Measurements from ENCODE around the gene MRPL37. TPM values are rescaled to one million over a fixed set of nuclear protein-coding genes. Genes with fewer than 3 reads are reported as not detected.

MRPL37 gene
- total RNA-seq, 1 donor from 2014 or later: 60.4 TPM

DNA sequence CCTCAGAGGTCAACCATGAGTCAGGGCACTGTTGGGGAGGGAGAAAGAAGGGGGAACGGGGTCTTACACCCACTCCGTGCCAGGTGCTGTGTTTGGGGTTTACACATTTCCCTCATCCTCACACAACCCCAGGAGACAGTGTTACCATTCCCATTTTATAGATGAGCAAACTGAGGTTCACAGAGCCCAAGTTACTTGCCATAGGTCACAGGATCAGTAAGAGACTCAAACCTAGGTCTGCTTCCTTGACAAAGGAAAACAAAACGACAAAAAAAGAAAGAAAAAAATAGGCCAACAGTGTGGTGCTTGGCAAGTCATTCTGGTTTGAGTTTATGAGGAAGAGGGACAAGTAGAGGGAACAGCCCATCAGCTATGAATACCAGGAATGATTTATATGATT is 30.9 kb upstream of the MRPL37 start:
- Histone ChIP-seq H3K27me3 (no peaks in the 10 kb centered on the region), H3K4me2 (no peak overlapping the region), H3K79me2 (ENCODE audit: low read depth) (no peaks in the 10 kb centered on the region), H2AFZ (replicated peaks) (no peak overlapping the region), H3F3A (ENCODE audit: low read depth) (no peaks in the 10 kb centered on the region), H3K36me3 (no peaks in the 10 kb centered on the region), H3K4me3 (no peak overlapping the region), H3K9me3 (ENCODE audit: low read depth) (no peaks in the 10 kb centered on the region), H3K9ac (no peak overlapping the region), H4K20me1 (ENCODE audit: low read depth) (no peaks in the 10 kb centered on the region), H3K4me1 (peaks cover 3% of the 10 kb centered on the region), H3K27ac (no peak overlapping the region)
- Mint-ChIP-seq H3K27me3 (ENCODE audit: insufficient read depth, low read depth) (peaks cover 4% of the 10 kb centered on the region), H3K27ac (no peak overlapping the region), H3K9me3 (no peaks in the 10 kb centered on the region), H3K4me3 (no peak overlapping the region), H3K36me3 (no peaks in the 10 kb centered on the region), H3K4me1 (peaks cover 26% of the 10 kb centered on the region)
- DNase-seq (ENCODE audit: low spot score): no peak
- TF ChIP-seq, protein P1, sequence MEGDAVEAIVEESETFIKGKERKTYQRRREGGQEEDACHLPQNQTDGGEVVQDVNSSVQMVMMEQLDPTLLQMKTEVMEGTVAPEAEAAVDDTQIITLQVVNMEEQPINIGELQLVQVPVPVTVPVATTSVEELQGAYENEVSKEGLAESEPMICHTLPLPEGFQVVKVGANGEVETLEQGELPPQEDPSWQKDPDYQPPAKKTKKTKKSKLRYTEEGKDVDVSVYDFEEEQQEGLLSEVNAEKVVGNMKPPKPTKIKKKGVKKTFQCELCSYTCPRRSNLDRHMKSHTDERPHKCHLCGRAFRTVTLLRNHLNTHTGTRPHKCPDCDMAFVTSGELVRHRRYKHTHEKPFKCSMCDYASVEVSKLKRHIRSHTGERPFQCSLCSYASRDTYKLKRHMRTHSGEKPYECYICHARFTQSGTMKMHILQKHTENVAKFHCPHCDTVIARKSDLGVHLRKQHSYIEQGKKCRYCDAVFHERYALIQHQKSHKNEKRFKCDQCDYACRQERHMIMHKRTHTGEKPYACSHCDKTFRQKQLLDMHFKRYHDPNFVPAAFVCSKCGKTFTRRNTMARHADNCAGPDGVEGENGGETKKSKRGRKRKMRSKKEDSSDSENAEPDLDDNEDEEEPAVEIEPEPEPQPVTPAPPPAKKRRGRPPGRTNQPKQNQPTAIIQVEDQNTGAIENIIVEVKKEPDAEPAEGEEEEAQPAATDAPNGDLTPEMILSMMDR (IDR thresholded peaks at IDR 0.05): no peak
- no peak for TF ChIP-seq EZH2 (IDR thresholded peaks at IDR 0.05)
- no peak for TF ChIP-seq EZH2phosphoT487 (IDR thresholded peaks at IDR 0.05)

DNA sequence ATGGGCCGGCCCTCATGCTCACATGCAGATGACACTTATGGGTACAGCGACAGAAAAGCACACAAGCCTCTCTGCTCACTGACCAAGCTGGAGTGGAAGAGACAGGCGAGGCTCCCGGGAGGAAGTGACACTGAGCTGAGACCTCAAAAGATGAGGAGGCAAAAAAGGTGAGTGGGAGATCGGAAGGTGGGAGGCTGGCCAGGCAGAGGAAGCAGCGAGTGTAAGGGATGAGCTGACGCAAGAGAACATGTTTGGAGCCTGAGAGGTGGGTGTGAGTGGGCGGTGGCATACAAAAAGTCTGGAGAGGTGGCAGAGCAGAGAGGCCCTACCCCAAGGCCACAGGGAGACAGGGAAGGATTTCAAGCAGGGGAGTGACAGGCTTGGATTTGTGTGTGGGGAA is 29.0 kb upstream of the MRPL37 start:
- no peak overlapping the region for H2AFZ ChIP-seq (replicated peaks)
- H3K9me3 Mint-ChIP-seq: no peaks in the 10 kb centered on the region

DNA sequence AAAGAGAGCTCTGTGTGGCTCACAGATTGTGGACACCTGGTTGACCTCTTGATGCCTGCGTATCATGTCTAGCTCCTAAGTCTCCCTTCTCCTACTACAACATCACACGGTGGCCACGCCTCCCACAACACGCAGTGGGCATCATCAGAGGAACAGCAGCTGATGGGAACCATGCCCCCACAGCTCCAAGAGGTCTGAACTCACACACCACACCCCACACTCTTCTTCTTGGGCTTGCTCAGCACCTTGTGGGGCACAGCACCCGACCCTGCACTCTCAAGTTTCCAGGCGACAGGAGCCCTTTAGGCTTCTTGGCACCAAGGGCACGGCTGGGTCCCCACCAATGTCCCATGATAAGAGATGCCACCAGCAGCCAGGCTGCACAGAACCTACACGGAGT is 28.4 kb upstream of the MRPL37 start:
- H3K9me3 Mint-ChIP-seq: no peaks in the 10 kb centered on the region

More for the DNA sequence above, 29.0 kb upstream of the MRPL37 start:
- Histone ChIP-seq H3K4me3 (no peak overlapping the region), H4K20me1 (ENCODE audit: low read depth) (no peaks in the 10 kb centered on the region), H3K9ac (no peak overlapping the region), H3K27me3 (no peaks in the 10 kb centered on the region), H3K27ac (no peak overlapping the region), H3K4me2 (no peak overlapping the region), H3F3A (ENCODE audit: low read depth) (no peaks in the 10 kb centered on the region), H3K79me2 (ENCODE audit: low read depth) (no peaks in the 10 kb centered on the region), H3K9me3 (ENCODE audit: low read depth) (no peaks in the 10 kb centered on the region), H3K36me3 (no peaks in the 10 kb centered on the region), H3K4me1 (peaks cover 5% of the 10 kb centered on the region)
- peaks cover 2% of the 10 kb centered on the region for H3K27me3 Mint-ChIP-seq (ENCODE audit: insufficient read depth, low read depth)
- H3K36me3 Mint-ChIP-seq: no peaks in the 10 kb centered on the region
- H3K27ac Mint-ChIP-seq: peak overlapping the region; percentile 54
- no peak for DNase-seq (ENCODE audit: low spot score)
- no peak overlapping the region for H3K4me3 Mint-ChIP-seq
- H3K4me1 Mint-ChIP-seq: peaks cover 44% of the 10 kb centered on the region
- TF ChIP-seq EZH2phosphoT487 (IDR thresholded peaks at IDR 0.05) (no peak), EZH2 (IDR thresholded peaks at IDR 0.05) (no peak)
- TF ChIP-seq, protein P1 (IDR thresholded peaks at IDR 0.05): no peak

DNA sequence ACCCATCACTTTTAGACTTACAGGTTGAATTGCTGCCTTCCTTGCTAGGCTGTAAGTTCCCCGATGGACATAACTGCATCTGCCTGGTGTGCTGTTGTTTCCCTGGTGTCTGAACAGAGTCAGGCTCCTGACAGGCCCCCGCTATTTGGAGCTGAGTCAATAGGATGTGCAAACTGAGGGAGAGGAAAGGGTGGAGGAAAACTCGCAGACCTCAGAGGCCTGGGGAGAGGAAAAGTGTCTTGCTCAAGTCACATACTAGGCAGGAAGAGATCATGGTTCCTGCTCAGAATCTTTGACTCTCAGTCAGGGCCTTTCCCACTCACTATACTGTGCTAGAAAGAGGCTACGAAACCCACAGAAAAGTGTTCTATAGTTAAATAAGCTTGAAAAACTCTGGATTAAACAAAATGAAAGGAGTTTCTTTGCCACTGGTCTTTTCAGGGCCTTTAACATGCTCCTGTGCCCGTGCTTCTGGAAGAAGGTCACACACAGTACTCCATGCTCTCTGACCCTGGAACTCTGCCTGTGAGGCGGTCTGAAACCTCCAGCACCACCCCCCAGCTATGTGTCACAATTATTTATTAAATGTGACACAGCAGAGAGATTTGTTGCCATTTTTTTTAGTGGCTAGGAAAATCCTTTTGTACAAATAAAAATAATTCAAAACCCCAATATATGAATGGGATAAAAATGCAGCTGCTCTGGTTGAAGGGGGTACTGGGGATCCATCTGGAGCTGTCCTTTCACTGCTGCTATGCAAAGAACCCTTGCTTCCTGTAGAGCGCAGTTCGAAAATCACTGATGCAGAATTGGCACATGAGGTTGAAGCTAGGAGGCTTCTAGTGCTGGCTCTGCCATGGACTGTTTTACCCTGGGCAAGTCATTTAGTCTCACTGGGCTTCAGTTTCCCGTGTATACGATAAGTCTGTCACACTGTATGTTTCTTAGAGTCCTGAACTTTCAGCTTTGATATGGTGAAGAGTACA is 27.1 kb upstream of the MRPL37 start:
- H3K4me3 ChIP-seq: no peak overlapping the region
- H3K9me3 ChIP-seq (ENCODE audit: low read depth): no peaks in the 10 kb centered on the region
- no peaks in the 10 kb centered on the region for H3K36me3 ChIP-seq
- H3K4me1 Mint-ChIP-seq: peaks cover 48% of the 10 kb centered on the region
- no peaks in the 10 kb centered on the region for H3F3A ChIP-seq (ENCODE audit: low read depth)
- no peak for TF ChIP-seq EZH2phosphoT487 (IDR thresholded peaks at IDR 0.05)
- TF ChIP-seq, protein P1 (IDR thresholded peaks at IDR 0.05): no peak
- no peaks in the 10 kb centered on the region for H3K79me2 ChIP-seq (ENCODE audit: low read depth)
- no peak for DNase-seq (ENCODE audit: low spot score)
- H3K9me3 Mint-ChIP-seq: no peaks in the 10 kb centered on the region
- no peak overlapping the region for H2AFZ ChIP-seq (replicated peaks)
- H3K27ac Mint-ChIP-seq: peak overlapping the region; percentile 95
- H3K36me3 Mint-ChIP-seq: no peaks in the 10 kb centered on the region
- H3K4me3 Mint-ChIP-seq: peak overlapping the region; percentile 27
- H3K27ac ChIP-seq: no peak overlapping the region
- H3K9ac ChIP-seq: no peak overlapping the region
- H4K20me1 ChIP-seq (ENCODE audit: low read depth): no peaks in the 10 kb centered on the region
- H3K27me3 ChIP-seq: no peaks in the 10 kb centered on the region
- peaks cover 5% of the 10 kb centered on the region for H3K4me1 ChIP-seq
- H3K27me3 Mint-ChIP-seq (ENCODE audit: insufficient read depth, low read depth): peaks cover 4% of the 10 kb centered on the region
- no peak overlapping the region for H3K4me2 ChIP-seq

More for the DNA sequence above, 28.4 kb upstream of the MRPL37 start:
- no peak overlapping the region for H2AFZ ChIP-seq (replicated peaks)
- H3K79me2 ChIP-seq (ENCODE audit: low read depth): no peaks in the 10 kb centered on the region
- H3K27me3 ChIP-seq: no peaks in the 10 kb centered on the region
- H4K20me1 ChIP-seq (ENCODE audit: low read depth): no peaks in the 10 kb centered on the region
- Mint-ChIP-seq H3K27ac (no peak overlapping the region), H3K4me1 (peaks cover 45% of the 10 kb centered on the region), H3K36me3 (no peaks in the 10 kb centered on the region), H3K27me3 (ENCODE audit: insufficient read depth, low read depth) (peaks cover 2% of the 10 kb centered on the region), H3K4me3 (no peak overlapping the region)
- H3K4me1 ChIP-seq: peaks cover 5% of the 10 kb centered on the region
- TF ChIP-seq EZH2phosphoT487 (IDR thresholded peaks at IDR 0.05): no peak
- H3K9ac ChIP-seq: no peak overlapping the region
- no peak overlapping the region for H3K27ac ChIP-seq
- no peaks in the 10 kb centered on the region for H3F3A ChIP-seq (ENCODE audit: low read depth)
- DNase-seq (ENCODE audit: low spot score): no peak
- H3K36me3 ChIP-seq: no peaks in the 10 kb centered on the region
- no peak overlapping the region for H3K4me2 ChIP-seq
- H3K4me3 ChIP-seq: no peak overlapping the region
- no peaks in the 10 kb centered on the region for H3K9me3 ChIP-seq (ENCODE audit: low read depth)

All from neural progenitor cell (in vitro differentiated cells).